OCI-LY3 (cell line): Measurements from ENCODE around the gene SMG1.

Experiments used
- H2AFZ ChIP-seq: fragments of 200-600, 300-600 bp; shearing (Covaris generic); 2 replicates; pipeline ENCODE4 v1.6.0; 2014; ENCODE audit warnings: antibody characterized with exemption, low read depth, low read length
- H3K27ac ChIP-seq: fragments of 200-600, 300-600 bp; sonication (generic); 2 replicates; pipeline ENCODE4 v1.5.1; 2014; ENCODE audit warnings: mild to moderate bottlenecking, low read length, moderate library complexity, mixed read lengths
- H3K27me3 ChIP-seq: fragments of 200-600, 300-600 bp; sonication (generic); 2 replicates; pipeline ENCODE4 v1.6.1; 2014; ENCODE audit warnings: low read depth, low read length, mixed read lengths
- H3K36me3 ChIP-seq: fragments of 200-600, 300-600 bp; sonication (generic); replicated peaks from 2 replicates; pipeline ENCODE3; 2014; ENCODE audit warnings: low read depth, low read length, mixed read lengths
- H3K4me1 ChIP-seq: fragments of 300-600, 200-600 bp; sonication (generic); 2 replicates; pipeline ENCODE4 v1.6.1; 2014; ENCODE audit warnings: low read length, mixed read lengths
- H3K4me2 ChIP-seq: fragments of 200-600, 300-600 bp; sonication (generic); 2 replicates; pipeline ENCODE4 v1.6.1; 2014; ENCODE audit warnings: low read length, mixed read lengths
- H3K4me3 ChIP-seq: fragments of 300-600, 200-600 bp; sonication (generic); 2 replicates; pipeline ENCODE4 v1.5.1; 2014; ENCODE audit warnings: antibody characterized with exemption, mild to moderate bottlenecking, low read length, moderate library complexity
- H3K79me2 ChIP-seq: fragments of 300-600, 200-600 bp; shearing (Covaris generic); 2 replicates; pipeline ENCODE4 v1.6.1; 2014; ENCODE audit warnings: mild to moderate bottlenecking, low read length, mixed read lengths
- H3K9ac ChIP-seq: fragments of 300-600, 200-600 bp; shearing (Covaris generic); 2 replicates; pipeline ENCODE4 v1.6.0; 2014; ENCODE audit warnings: mild to moderate bottlenecking, low read length, moderate library complexity
- H3K9me3 ChIP-seq: fragments of 200-600, 300-600 bp; shearing (Covaris generic); 2 replicates; pipeline ENCODE4 v1.6.1; 2014; ENCODE audit warnings: low read length, mixed read lengths; ENCODE audit not compliant: insufficient read depth
- H4K20me1 ChIP-seq: fragments of 200-600, 300-600 bp; sonication (generic); 2 replicates; pipeline ENCODE4 v1.6.1; 2016; ENCODE audit warnings: low read length, mixed read lengths; ENCODE audit not compliant: insufficient read depth
- EZH2phosphoT487 ChIP-seq: fragments of 200-600 bp; shearing (Covaris generic); IDR thresholded peaks from 2 replicates; pipeline ENCODE4 v1.6.1; 2018; ENCODE audit warnings: antibody characterized with exemption, mixed run types, low read depth
- TF ChIP-seq, protein P1 (sequence below): fragments of 200-600, 300-600 bp; sonication (generic); IDR thresholded peaks from 2 replicates; pipeline ENCODE4 v1.5.1; 2014; ENCODE audit warnings: antibody characterized with exemption, low read length, low read depth

The SMG1 gene

DNA sequence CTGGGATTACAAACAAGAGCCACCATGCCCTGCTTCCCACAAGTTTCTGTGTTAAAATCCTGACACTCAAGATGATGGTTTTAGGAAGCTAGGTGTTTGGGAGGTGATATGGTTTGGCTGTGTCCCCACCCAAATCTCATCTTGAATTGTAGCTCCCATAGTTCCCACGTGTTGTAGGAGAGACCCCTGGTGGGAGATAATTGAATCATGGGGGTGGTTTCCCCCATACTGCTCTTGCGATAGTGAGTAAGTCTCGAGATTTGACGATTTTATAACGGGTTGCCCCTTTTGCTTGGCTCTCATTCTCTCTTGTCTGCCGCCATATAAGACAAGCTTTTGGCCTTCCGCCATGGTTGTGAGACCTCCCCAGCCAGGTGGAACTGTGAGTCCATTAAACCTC is 17.2 kb upstream of the SMG1 start:
- no peak for TF ChIP-seq EZH2phosphoT487
- TF ChIP-seq, protein P1, sequence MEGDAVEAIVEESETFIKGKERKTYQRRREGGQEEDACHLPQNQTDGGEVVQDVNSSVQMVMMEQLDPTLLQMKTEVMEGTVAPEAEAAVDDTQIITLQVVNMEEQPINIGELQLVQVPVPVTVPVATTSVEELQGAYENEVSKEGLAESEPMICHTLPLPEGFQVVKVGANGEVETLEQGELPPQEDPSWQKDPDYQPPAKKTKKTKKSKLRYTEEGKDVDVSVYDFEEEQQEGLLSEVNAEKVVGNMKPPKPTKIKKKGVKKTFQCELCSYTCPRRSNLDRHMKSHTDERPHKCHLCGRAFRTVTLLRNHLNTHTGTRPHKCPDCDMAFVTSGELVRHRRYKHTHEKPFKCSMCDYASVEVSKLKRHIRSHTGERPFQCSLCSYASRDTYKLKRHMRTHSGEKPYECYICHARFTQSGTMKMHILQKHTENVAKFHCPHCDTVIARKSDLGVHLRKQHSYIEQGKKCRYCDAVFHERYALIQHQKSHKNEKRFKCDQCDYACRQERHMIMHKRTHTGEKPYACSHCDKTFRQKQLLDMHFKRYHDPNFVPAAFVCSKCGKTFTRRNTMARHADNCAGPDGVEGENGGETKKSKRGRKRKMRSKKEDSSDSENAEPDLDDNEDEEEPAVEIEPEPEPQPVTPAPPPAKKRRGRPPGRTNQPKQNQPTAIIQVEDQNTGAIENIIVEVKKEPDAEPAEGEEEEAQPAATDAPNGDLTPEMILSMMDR: no peak
- H3K9me3 ChIP-seq: no peaks in the 10 kb centered on the region
- H2AFZ ChIP-seq: no peak overlapping the region

DNA sequence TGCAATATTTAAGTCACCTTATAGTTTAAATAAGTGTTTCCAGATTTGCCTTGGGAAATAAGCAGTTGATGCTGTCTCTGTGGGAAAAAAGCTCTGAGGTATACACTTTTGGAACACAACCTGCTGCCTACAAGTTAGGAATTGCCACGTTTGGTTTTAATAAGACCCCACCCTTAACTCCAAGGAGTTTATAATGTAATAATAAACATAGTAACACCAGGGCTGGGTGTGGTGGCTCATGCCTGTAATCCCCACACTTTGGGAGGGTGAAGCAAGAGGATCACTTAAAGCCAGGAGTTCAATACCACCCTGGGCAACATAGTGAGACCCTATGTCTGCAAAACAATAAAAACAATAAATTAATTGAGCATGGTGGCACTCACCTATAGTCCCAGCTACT is 15.9 kb upstream of the SMG1 start:
- Histone ChIP-seq H3K79me2 (no peaks in the 10 kb centered on the region), H3K4me3 (no peak overlapping the region), H3K36me3 (no peaks in the 10 kb centered on the region), H4K20me1 (no peaks in the 10 kb centered on the region), H3K4me1 (peaks cover 16% of the 10 kb centered on the region), H3K9me3 (no peaks in the 10 kb centered on the region), H3K27me3 (0 out of 2 replicates have a peak, but pooled peaks cover under 1% of the 10 kb centered on the region), H3K27ac (no peak overlapping the region), H3K9ac (no peak overlapping the region), H2AFZ (no peak overlapping the region), H3K4me2 (no peak overlapping the region)
- TF ChIP-seq, protein P1: no peak
- TF ChIP-seq EZH2phosphoT487: no peak

More for the DNA sequence above, 17.2 kb upstream of the SMG1 start:
- Histone ChIP-seq H4K20me1 (no peaks in the 10 kb centered on the region), H3K36me3 (no peaks in the 10 kb centered on the region), H3K4me3 (no peak overlapping the region), H3K27me3 (no peaks in the 10 kb centered on the region), H3K79me2 (no peaks in the 10 kb centered on the region), H3K4me2 (no peak overlapping the region), H3K9ac (no peak overlapping the region), H3K4me1 (peaks cover 14% of the 10 kb centered on the region), H3K27ac (no peak overlapping the region)

DNA sequence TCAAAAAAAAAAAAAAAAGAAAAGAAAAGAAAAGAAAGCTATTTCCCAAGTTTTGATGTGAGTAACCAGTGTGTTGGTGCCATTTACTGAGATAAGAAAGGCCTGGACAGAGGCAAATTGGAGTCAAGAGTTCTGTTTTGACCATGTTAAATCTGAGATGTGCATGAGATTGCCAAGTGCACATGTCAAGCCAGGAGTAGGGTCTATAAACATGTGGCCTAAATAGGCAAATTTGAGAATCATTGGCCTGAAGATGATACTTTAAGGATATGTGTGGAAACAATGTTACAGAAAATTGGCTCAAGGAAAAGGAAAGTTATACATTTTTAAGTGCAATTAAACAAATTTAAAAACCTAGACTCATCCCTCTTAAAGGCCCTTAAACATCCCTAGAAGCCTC is 15.3 kb upstream of the SMG1 start:
- no peak overlapping the region for H3K4me2 ChIP-seq
- H3K9me3 ChIP-seq: no peaks in the 10 kb centered on the region
- no peaks in the 10 kb centered on the region for H3K36me3 ChIP-seq
- no peak overlapping the region for H3K9ac ChIP-seq
- TF ChIP-seq, protein P1: no peak
- no peak for TF ChIP-seq EZH2phosphoT487
- no peak overlapping the region for H3K27ac ChIP-seq
- H3K27me3 ChIP-seq: 0 out of 2 replicates have a peak, but pooled peaks cover 4% of the 10 kb centered on the region
- H3K79me2 ChIP-seq: no peaks in the 10 kb centered on the region
- H2AFZ ChIP-seq: no peak overlapping the region
- H3K4me3 ChIP-seq: no peak overlapping the region
- H3K4me1 ChIP-seq: peaks cover 12% of the 10 kb centered on the region
- H4K20me1 ChIP-seq: no peaks in the 10 kb centered on the region

DNA sequence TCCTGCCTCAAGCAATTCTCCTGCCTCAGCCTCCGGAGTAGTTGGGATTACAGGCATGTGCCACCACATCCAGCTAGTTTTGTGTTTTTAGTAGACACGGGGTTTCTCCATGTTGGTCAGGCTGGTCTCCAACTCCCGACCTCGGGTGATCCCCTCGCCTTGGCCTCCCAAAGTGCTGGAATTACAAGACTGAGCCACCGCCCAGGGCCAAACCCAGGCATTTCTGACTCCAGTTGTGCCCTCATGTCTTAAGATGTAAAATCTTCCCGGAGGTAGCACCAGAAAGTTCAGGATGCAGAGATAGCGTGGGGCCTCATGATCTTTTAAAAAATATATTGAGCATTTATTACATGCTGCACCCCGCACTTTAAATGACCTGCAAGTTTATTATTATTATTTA is 12.8 kb upstream of the SMG1 start:
- Histone ChIP-seq H3K36me3 (no peaks in the 10 kb centered on the region), H3K4me3 (no peak overlapping the region), H2AFZ (no peak overlapping the region), H3K27me3 (0 out of 2 replicates have a peak, but pooled peaks cover 4% of the 10 kb centered on the region), H3K27ac (no peak overlapping the region), H3K9me3 (no peaks in the 10 kb centered on the region), H3K9ac (no peak overlapping the region), H4K20me1 (no peaks in the 10 kb centered on the region), H3K4me1 (peaks cover 3% of the 10 kb centered on the region; the same call in 1 of the 2 replicates), H3K79me2 (no peaks in the 10 kb centered on the region), H3K4me2 (no peak overlapping the region)
- TF ChIP-seq, protein P1: no peak
- no peak for TF ChIP-seq EZH2phosphoT487
